Measurements from ENCODE around the gene PRSS16. TPM values are rescaled to one million over a fixed set of nuclear protein-coding genes. Genes with fewer than 3 reads are reported as not detected.

The PRSS16 gene
- total and polyA plus RNA-seq, 9 of the 15 experiments (the other 6 are each of a cell fraction or from before 2014, with no cell fraction given): 4.5 to 21.3 (median 12.1) TPM

DNA sequence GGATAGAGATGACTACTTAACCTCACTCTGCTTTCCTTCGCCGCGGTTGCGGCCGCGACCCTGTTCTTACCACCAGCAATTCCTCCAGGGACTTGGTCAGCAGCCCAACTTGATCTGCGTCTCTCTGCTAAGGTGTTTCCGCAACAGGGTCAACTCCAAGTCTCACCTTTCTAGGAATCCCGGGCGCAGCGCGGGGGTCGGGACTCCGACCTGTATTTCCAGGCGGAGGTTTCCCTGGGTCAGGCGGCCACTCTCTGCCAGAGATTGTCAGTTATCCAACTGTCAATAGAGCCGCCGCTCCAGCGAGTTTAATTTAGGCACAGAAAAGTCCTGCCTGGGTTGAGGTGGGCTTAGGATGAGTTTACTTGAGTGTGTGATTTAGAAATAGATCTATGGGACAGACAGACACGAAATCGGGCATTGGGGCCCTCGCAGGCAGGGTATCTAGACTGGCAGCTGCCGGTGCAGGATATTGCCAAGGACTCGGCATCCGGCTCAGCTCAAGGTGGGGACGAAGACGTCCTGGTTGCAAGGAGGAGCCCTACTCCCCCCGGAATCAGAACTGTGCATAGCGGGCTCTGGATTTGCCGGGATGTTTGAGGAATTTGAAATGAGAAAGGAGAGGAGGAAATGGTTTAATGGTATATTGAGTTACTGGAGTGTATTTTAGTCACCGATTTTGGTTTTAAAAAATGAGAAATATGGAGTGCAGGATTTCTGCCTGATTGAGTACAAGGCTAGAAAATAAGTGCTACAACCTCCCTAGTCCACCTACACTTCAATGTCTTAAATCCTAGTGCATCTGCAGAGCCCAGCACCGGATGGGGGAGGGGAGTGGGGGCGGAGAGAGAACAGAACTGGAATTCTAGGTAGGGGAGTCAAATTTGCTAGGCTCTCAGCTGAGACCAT lies 40.9 kb downstream of the PRSS16 start (continued):
- TF ChIP-seq LEF1 (IDR thresholded peaks at IDR 0.05) (peak; percentile 64), RB1 (IDR thresholded peaks at IDR 0.05; ENCODE audit: low read depth) (0 out of 2 replicates have a peak, but pooled peaks have one; percentile 19), CBX2 (IDR thresholded peaks at IDR 0.05; ENCODE audit: insufficient read depth, low read length, poor library complexity, severe bottlenecking) (no peak), ETV1 (tag; conservative IDR thresholded peaks at IDR 0.05; ENCODE audit: low read depth) (peak; percentile 66), MYC (IDR thresholded peaks at IDR 0.05; ENCODE audit: low read depth, low read length) (peak; percentile 44; the same call in 1 of the 2 replicates), MYC (CRISPR knock-in tag; IDR thresholded peaks at IDR 0.05; ENCODE audit: borderline replicate concordance, low read depth) (no peak), XRCC5 (IDR thresholded peaks at IDR 0.05; ENCODE audit: low read depth, low read length) (no peak), SMARCE1 (IDR thresholded peaks at IDR 0.05) (peak; percentile 23; the same call in 1 of the 2 replicates)
- TF ChIP-seq, protein P1, sequence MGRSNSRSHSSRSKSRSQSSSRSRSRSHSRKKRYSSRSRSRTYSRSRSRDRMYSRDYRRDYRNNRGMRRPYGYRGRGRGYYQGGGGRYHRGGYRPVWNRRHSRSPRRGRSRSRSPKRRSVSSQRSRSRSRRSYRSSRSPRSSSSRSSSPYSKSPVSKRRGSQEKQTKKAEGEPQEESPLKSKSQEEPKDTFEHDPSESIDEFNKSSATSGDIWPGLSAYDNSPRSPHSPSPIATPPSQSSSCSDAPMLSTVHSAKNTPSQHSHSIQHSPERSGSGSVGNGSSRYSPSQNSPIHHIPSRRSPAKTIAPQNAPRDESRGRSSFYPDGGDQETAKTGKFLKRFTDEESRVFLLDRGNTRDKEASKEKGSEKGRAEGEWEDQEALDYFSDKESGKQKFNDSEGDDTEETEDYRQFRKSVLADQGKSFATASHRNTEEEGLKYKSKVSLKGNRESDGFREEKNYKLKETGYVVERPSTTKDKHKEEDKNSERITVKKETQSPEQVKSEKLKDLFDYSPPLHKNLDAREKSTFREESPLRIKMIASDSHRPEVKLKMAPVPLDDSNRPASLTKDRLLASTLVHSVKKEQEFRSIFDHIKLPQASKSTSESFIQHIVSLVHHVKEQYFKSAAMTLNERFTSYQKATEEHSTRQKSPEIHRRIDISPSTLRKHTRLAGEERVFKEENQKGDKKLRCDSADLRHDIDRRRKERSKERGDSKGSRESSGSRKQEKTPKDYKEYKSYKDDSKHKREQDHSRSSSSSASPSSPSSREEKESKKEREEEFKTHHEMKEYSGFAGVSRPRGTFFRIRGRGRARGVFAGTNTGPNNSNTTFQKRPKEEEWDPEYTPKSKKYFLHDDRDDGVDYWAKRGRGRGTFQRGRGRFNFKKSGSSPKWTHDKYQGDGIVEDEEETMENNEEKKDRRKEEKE (IDR thresholded peaks at IDR 0.05; ENCODE audit: borderline replicate concordance in 1 of 2, control insufficient read depth in 1 of 2, low read depth in 2 of 2, low read length in 1 of 2): no peak
- TF ChIP-seq, protein P2, sequence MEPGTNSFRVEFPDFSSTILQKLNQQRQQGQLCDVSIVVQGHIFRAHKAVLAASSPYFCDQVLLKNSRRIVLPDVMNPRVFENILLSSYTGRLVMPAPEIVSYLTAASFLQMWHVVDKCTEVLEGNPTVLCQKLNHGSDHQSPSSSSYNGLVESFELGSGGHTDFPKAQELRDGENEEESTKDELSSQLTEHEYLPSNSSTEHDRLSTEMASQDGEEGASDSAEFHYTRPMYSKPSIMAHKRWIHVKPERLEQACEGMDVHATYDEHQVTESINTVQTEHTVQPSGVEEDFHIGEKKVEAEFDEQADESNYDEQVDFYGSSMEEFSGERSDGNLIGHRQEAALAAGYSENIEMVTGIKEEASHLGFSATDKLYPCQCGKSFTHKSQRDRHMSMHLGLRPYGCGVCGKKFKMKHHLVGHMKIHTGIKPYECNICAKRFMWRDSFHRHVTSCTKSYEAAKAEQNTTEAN (CRISPR knock-in tag; IDR thresholded peaks at IDR 0.05): no peak

All from K562 (cell line).